AML-193 (cell line): ENCODE data around the gene CDCP1.

Source experiments
- DNase-seq, 2 experiments: peaks; one replicate each; lab custom pipeline; 2025; lab: John Stamatoyannopoulos, UW

CDCP1 gene

DNA sequence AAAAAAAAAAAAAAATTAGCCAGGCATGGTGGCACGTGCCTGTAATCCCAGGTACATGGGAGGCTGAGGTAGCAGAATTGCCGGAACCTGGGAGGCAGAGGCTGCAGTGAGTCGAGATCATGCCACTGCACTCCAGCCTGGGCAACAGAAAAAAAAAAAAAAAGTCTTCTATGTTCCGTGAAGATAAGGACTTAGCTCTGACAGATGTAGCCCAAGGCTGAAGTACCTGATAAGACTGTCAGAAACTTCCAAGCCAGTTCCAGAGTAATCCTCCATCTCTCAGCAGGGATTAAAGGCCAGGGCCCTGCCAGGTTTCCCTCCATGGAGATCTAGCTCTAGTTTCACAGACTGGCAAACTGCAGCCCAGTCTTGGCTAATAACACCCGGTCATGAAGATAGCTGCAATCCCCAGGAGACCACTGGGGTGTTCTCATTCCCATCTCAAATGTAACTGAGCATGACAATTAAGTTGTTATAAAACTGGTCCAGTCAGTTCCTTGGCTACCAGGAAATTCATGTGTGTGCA is 8.5 kb downstream of the CDCP1 start:
- DNase-seq: no peak

DNA sequence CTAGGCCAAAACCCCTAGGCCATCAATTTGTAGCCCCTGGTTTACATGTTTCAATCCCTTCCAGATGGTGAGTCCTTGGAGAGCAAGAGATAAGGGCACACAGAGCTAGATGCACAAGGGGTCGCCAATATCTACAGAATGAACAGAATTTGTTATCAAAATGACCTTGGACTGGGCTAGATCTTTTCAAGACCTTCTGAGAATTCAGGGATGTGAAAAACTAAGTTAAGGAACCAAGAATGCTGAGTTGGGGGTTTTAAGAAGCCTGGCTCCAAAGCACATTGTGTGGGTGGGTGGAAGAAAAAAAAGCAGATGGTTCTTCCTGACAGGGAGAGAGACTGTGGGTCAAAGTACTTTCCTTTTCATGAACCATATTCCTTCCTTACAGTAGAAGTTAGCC is 10.2 kb downstream of the CDCP1 start:
- DNase-seq: no peak

DNA sequence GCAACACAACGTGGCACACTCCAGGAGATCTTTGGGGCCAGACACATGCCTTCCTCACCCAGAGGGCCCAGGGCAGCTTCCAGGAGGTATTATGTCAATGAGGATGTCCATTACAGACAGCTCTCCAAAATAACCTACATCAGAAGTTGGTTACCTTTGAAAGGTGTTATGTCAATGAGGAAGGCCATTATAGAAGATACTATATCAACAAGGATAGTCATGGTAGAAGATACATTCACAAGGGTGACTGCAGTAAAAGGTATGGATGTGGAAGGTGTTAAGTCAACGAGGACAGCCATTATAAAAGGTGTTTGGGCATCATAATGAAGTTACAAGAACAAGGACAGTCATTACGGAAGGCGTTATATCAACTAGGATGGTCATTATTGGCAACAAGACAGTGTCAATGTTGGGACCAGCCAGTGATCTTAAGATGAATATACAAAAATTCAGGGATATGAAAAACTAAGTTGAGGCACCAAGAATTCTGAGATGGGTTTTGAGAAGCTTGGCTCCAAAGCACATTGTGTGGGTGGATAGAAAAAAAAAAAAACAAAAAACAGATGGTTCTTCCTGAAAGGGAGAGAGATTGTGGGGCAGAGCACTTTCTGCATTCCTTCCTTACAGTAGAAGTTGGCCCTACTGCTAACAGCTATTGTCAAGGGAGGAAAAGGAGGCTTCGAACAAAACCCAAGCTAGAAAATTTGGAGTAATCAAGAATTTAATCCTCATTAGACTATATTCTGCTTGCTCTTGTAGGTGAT is 11.2 kb downstream of the CDCP1 start:
- no peak for DNase-seq

DNA sequence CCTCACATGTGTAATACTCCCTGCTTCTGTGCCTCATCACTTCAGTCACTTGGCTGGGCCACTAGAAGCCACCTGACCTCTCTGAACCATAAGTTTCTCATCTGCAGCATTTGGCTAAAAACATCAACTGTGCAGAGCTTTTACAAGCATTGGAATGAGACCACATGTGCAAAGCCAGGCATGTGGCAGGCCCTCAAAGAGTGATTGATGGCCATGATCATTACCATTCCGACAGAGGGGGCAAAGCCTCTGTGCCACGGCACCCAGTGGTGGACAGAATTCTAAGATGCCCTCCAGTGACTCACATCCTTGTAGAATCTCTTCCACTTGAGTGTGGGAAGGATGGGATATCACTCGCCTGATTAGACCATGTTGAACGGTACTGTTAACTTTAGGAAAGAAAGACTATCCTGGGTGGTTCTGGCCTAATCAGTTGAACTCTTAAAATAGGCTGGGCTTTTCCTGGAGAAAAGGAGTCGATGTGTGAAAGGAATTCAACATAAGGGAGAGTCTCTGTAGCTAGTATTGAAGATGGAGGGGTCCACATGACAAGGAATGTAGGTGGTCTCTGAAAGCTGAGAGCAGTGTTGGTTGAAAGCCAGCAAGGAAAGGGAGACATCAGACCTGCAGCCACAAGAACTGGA is 13.5 kb downstream of the CDCP1 start:
- DNase-seq: no peak

DNA sequence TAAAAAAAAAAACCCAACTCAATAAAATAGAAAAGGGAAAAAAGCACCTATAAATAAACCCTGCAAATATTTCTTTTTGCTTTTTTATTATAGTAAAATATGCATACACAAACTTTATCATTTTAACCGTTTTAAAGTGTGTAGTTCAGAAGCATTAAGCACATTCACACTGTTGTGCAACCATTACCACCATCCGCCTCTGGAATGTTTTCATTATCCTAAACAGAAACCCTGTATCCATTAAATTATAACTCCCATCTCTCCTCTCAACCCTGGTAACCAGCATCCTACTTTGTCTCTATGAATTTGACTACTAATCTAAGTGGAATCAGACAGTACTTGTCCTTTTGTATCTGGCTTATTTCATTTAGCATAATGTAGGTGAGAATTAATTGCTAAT is 15.0 kb downstream of the CDCP1 start:
- DNase-seq: no peak

DNA sequence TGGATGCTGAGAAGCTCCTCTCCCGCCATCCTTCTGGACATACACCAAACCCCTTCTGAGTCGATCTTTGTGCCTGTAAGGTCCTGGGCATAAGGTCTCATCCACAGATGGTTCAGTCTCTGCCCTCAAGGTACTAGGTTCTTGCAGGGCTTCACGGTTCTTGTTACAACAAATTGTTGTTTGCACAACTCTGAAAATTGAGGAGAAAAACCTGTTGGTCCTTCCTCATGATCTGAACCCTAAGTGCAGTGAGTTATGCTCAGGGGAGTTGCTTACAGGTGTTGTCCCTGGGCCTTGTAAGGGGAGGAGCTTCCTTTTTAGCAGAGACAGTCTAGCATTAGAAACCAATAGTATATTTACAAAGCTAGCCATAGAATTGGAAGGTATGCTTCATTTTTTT is 15.7 kb downstream of the CDCP1 start:
- no peak for DNase-seq

DNA sequence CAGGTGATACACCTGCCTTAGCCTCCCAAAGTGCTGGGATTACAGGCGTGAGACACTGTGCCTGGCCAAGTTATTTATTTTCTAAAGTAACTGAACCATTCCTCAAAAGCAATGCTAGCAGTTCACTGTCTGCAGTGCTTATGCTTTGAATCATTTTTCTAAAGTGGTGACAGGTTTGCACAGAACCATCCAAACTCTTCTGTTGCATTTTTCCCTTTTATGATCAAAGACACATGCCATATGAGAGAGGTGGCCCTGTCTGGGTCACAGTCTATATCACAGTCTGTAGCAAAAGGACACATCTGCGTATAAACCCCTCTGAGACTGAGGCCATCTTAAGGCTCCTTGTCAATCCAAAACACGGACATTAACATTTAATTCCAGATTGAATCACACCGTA is 17.2 kb downstream of the CDCP1 start:
- DNase-seq: no peak

DNA sequence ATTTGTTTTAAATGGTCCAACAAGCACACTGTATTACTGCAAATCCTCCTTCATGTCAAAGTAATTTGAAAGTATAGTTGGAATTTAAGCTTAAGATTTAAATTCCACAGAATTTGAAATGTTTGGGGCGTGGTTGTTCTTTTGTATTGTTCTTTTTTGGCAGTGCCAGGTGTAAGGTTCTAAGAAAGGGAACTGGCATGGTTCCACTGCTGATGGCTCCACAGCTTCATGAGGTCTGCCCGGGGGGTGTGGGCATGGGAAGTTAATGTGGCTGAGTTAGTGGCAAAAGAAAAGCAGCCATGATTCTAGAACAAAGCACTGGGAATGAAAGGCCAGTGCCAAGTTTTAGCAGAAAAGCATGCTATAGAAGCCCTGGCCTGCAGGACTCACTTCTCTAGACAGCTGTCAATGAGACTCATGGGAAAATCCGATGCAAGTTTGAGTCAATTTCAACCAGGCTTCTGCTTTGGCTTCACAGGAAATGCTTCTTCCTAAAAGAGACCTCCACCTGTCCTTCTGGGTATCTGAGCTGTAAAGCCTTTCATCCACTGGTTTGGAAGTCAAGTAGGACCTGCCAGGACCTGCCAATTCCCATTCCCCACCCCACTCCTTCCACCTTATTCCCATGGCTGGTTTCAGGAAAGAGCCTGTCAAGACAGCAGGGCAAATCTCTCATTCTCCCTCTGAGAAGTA is 18.9 kb downstream of the CDCP1 start:
- DNase-seq: no peak

DNA sequence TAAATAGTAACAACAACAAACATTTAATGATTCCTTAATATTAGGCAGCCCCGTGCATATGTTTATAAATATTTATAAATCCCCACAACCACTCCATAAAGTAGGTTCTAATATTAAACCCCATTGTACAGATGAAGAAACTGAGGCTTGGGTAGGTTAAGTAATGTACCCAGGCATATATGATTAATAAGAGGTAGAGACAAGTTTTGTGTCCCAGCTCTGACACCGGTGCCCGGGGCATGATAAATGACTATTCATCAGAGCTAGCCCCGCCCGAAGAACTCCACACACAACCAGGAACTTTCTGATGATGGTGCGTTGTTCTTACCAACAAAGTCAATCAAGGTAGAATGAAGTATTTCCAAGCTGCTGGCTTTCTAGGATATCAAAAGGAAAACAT is 19.4 kb downstream of the CDCP1 start:
- no peak for DNase-seq

DNA sequence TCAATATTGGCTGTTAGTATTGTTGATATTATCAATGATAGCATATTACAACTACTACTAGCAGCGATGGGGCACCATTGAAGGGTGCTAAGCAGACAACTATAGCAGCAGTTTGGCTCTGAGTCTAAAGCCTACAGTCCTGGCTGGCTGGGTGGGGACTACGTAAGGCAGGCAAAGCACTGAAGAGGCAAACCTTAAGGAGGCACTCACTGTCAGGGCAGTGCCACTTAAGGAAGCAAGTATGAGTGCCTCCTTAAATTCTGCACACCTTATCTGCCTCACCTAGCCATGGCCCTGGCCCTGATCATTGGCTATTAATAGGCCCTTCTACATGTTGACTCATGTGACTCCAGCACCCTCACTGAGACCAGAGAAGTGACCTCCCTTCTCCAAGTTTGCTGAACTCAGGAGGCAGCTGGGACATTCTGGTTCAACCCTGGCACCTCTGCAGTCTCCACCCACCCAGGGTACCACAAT is 20.6 kb downstream of the CDCP1 start:
- DNase-seq: no peak

DNA sequence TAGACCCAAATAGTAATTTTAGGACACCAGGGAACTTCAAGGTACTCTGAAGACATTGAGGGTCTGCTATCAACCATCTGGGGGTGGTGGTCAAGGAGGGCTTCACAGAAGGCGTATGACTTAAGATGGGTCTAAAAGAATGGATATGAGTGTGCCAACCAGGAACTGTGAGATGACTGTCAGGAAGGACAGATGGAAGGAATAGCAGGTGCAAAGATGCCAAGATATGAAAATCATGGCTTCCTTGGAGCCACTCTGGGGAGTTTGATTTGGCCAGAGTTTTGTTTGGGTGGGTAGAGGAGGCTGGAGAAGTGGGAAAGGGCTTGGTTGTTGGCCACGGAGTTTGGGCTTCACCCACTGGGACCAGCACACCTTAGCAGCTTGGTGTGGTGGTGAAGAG is 21.2 kb downstream of the CDCP1 start:
- DNase-seq: no peak

DNA sequence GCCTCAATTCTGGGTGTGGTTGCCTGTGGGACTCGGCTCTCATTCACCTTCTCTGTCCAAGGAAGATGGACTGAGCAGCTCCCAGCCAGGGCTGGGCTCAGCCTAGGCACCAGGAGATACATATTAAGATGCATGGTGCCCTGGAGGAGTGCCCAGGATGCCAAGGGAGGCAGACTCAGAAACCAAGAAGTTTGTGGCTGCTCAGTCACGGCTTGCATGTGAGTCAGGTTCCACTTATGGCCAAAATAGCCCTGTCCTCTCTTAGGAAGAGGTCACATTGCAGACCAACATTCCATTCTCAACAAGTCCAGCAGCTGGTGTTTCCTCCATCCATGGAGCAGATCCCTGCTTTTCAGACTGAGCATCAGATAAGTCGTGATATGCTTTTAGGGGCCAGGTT is 21.8 kb downstream of the CDCP1 start:
- DNase-seq: no peak

DNA sequence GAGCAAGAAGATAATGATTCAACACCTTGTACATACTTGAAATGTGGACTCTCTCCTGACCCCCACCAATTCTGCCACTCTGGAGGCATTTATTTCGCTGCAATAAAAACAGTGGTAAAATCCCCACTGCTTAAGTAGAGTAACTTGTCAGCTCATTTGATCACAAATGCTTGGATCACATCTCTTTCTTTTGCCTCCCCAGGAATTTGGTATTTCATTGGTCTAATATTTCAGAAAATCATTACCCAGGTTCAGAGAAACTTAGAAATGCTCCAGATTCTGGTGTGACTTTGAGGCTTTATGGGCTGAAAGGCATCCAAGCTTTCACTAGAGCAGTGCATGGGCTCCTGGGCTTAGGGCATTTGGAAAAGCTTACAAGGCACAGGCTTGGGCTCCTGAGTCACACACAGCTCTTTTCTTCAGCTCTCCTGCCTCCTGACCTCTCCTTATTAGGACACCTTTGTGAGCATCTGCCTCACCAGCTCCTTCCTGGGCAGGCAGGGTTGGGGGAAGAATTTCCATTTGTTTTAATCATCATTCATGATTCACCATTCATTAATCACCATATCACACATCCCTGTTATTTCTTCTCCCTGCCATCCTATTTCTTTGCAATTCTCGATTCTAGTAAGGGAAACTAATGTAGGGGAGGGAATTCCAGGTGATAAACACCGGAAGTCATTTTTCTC is 22.5 kb downstream of the CDCP1 start:
- no peak for DNase-seq

DNA sequence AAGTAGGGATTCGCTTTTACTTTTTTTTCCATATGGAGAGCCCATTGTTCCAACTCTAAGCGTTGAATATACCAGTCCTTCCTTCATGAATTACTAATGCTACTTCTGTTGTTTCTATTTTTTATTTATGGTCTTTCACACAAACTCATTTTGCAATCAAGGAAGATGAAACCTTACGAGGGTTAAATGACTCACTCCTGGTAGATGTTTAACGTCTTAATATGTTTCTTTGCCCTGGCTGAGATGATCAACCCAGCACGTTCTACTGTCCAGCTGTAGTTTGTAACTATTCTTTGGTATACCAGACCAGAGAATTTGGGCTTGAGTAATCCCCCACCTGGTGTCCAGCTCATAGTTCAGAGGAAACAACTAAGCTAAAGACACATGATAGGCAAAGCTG is 23.1 kb downstream of the CDCP1 start:
- DNase-seq: no peak

DNA sequence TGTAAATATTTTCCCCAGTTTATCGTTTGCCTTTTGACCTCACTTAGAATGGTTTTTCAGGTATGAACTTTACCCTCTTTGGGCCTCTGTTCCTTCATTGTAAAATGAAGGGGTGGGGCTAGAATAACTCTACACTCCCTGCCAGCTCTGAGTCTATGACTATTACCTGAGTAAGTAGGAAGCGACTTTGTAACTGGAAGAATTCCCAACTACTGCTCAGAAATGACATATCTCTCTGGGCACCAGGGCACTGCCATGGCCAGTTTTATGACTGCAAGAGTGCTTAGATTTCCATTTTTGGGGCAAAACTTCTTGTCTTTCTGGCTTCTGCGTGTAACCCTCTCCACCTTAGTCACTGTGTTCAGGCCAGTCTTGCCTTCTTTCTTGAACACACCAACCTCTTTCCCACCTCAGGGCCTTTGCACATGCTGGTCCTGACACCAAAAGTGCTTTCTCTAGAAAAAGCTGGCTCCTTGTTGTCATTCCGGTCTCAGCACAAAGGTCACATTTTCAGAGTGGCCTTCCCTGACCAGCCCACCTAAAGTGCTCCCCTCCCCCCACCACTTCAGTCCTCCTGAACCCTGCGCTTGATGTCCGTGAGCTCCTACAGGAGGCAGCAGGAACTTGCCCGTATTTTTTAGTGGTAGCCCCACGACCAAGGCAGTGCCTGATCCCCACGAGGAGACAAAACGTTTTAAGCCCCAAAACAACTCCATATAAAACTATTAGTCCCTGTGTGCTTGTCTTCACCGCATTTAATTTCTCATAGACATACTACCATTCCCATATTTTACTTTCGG is 25.6 kb downstream of the CDCP1 start:
- DNase-seq: no peak

DNA sequence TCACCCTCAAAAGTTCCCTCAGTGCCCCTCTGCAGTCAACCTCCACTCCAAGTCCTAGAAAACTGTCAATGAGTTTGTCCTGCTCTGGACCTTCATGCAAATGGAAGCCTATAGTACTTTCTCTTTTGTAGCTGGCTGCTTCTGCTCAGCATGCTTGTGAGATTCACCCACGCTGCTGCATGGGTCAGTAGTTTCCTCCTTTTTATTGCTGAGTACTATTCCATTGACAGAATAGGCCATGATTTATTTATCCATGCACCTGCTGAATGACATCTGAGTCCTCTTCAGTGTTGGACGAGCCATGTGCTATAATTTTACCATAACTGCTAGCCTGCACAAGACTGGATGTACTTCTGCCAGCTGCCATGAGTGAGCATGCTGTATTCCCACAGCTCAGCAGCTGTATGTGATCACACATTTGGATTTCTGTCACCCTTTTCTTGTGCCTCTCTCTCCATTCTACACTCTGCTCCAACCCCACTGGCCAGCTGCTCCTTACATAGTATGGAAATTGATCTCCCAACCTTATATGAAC is 26.3 kb downstream of the CDCP1 start:
- DNase-seq: no peak

DNA sequence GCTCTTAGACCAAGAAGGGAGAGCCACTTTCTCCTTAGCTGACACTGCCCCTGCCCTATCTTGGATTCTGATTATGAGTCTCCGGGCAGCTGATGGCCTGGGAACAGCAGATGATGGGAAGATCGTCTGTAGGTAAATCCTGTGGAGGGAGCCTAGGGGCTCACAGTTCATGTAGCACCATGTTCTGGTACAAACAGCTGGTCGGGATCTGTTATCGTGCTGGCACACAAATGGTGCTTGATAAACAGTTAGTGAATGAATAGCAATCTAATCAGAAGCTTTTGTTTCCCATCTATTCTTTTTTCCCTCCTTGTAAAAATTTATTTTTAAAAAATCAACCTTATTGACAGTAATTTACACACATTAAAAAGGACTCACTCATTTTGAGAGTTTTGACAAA is 26.8 kb downstream of the CDCP1 start:
- no peak for DNase-seq

DNA sequence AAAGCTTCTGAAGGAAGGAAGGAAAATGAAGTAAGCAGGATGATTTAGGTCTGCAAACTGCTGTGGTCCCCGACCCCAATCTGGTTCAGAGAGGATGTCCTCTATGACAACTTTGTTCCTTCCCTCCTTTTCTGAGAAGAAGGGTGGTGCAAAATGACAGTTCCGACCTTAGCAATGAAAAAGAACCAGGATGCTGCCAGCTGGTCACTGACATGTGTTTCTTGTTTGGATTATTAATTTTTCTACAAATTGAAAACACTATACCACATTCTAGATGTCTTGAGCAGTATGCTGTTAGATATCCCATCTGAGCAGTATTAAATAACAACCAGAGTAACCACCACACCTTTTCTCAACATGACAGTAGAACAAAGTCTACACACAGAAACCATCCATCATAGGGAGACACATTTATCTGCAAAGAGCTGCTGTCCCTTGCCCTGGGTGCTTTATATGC is 27.5 kb downstream of the CDCP1 start:
- no peak for DNase-seq

DNA sequence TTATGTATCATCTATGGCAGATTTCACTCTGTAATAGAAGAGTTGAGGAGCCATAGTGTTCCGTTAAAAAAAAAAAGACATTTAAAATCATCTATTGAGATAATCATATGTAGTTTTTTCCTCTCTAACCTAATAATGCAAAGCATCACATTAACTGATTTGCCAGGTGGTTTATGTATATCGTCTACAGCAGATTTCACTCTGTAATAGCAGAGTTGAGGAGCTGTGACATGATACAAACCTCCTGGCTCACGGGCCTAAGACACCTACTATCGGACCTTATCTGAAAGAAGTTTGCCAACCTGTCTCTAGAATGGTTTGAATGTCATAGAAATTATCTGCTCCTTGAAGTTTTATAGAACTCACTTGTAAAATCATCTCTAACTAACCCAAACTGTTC is 29.8 kb downstream of the CDCP1 start:
- no peak for DNase-seq

DNA sequence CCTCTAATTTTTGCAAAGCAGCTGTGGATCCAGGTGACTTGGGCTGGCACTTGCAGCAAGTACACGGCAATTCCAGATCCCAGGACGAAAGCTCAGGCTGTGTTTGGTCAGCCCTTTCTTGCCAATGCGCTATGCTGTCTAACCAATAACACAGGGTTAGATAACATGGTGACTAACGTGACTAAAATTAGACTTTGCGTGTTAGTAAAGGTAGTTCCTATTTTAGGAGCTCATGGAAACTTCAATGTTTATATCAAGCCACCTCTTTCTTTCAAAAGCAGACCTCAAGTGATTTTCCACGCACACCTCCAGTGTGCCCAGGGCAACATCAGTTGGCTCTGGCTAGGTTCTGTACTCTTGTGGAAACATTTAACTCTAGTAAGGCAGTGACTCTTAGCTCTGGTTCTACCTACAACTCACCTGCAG is 32.5 kb downstream of the CDCP1 start:
- no peak for DNase-seq

DNA sequence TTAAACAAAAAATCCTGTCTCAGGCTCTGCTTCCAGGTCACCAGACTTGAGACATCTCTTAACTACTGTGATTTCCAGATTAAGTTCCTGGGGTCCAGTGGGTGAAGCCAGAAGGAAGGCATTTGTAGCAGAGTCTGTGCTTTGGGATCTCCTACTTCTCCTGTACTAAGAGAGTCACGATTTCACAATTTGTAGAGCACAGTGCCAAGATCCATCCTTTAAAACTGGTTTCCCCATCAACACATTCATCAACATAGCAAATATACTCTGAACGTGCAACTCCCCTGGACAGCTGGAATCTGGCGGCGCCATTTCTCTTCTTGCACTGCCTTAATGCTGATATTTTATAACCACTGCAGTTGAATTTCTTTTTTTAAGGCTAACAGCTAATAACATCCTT is 33.2 kb downstream of the CDCP1 start:
- DNase-seq: peak; percentile 21 to 49
